ENCODE measurements around the gene GADD45GIP1.

GRCh38 chr19:12975221-12975741, 18.3 kb upstream of the GADD45GIP1 start:
- TF ChIP-seq CTCF (IDR thresholded peaks at IDR 0.05): no peak
- TF ChIP-seq POLR2A (IDR thresholded peaks at IDR 0.05): no peak
